Activated T-cell treated with anti-CD3 and anti-CD28 coated beads for 48 hours (primary cell): ENCODE measurements around the gene HTR4.

ENCODE experiments used
- DNase-seq: peaks from one replicate; pipeline ENCODE4 v3.0.0-alpha.2; 2020; ENCODE audit warnings: low read depth

Gene HTR4

DNA sequence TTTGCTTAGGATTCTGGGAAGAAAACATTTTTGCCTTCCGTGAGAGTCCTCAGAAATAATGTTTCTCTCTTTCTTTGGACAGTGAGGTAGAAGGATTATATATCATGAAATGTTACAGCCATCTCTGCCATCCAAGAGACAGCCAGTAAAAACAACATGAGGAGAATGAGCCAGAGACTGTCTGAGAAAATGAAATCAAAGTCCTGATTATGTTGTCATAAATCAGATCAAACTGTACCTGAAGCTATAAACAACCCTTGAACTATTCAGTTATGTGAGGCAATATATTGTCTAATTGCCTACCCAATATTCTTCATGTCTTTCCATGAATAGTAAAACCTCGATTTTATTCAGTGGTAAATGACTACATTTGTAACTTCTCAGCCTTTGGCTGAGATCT, 9.2 kb upstream of the HTR4 start:
- no peak for DNase-seq

DNA sequence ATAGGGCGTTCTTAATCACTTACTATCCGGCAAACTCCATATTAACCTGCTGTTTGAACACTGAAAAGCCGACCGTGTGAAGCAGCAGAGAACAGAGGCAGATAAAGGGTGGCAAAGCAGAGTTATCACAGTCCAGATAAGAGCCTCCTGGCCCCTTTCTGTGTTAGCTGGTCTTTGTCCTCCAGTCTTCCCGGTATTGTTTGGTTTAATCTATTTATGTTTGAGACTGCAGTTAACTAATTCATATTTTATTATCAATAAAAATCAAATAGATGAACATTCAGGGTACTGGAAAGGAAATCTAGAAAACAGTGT, 6.0 kb upstream of the HTR4 start:
- no peak for DNase-seq

DNA sequence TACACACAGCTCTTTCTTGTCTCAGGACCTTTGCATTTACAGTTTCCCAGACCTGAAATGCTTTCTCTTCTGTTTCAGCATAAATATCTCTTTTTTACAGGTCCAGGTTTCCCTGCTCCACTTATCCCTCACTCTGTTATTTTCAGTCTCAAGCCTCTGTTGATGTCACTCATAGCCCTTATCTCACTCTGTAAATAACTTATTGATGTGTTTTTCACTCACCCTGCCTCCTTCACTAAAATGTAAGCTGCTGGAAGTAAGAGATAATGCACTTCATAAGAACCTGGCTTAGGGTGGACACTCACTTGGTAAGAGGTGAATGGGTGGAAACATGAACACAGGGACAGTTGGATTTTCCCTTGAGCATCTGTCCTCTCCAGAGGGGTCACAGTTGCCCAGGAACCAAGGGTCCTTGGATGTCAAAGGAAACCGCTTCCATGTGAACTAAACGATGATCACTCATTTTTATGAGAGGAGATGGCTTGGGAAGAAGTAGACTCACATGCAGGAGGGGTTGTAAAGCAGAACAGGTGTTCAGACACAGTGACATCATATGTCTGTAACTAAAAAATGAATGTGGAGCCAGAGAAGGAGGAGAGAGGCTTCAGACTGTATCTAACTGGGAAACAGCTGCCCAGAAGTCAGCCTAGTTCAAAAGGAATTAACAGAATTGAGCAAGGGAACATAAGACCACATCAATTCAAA, 5.5 kb upstream of the HTR4 start:
- DNase-seq = no peak

DNA sequence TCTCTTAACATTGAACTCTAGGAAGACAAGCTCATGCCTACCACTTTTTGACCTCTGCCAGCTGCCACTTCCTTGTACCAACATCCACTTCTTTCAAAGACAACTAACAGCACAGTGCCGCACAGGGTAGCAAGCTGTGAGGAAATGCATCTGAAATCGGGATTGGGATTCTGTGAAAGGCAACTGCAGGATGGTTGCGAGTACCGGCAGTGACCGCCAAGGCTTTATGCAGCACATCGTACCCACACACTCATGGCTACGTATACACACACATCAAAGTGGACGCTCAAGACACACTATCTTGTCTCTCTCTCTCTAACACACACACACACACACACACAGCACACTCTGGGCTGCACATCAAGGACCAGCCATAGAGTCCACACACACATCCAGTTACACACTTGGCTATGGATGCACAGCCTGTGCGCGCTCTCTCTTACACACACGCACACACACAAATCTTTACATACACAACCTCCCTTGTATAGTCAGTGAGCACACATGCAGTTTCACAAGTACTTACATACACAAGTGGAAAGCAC, 964 bp downstream of the HTR4 start:
- DNase-seq = no peak

DNA sequence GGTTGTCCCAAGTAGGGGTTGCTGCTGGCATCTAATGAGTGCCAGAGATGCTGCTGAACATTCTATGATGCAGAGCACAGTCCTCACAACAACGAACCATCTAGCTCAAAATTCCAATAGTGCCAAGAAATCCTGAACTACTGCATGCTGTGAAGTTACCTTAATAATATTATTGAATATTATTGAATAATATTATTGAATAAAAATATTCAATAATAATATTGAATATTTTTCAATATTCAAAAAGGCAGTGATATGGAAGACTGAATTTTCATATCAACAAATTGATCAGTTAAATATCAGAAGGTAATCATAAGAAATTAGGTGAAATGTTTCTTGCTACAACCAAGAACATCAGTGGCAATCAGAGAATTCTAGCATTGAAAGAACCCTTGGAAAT, 2.8 kb downstream of the HTR4 start:
- no peak for DNase-seq

DNA sequence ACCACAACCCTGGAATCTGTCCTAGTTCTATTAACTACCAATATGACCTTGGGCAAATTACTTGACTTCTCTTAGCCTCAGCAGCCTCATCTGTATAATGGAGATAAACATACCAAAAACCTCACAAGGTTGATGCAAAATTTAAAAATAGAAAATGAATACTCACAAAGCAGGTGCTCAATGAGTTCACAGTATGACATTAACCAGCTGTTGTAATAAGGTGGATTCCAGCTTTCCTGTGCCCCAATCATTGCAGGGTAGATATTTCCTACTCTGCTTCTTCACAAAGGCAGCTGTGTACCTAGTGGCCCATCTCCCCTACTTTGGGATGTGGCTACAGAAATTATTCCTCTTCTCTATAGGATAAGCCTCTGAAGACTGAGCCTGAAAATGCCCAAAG, 8.8 kb downstream of the HTR4 start:
- no peak for DNase-seq

DNA sequence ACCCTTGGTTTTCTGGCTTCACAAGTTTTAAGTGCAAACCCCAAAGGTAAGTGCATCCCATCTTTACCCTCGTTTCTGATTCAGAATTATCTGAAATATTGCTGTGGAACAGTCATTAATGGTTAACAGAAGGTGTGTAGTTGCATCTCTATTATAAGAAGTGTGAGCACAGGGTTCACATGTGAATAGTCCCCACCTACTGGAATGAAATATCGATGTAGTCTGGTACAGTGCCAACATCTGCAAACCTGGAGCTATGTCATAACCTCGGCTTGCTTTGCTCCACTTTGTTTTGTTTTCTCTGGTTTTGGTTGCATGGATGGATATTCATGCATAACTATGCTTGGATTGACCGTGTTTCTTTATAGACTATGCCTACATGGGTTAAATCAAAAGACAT, 12.6 kb downstream of the HTR4 start:
- no peak for DNase-seq

DNA sequence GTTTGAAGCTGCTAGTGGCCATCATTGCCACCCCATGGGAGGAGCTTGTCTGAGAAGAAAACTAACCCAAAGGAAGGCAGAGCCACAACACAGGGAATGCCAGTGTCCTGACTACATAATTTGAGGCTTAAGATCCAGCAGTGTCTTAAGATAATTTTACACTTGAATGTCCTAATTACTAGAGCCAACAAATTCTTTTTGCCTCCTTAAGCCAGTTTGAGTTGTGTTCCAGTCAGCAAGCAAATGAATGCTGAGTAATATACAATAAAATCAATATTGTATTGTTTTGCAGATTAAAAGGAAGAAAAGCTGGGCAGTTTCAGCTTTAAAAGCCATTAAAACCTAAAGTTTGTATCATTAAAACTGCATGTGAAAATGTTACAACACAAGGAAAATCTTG, 13.9 kb downstream of the HTR4 start:
- no peak for DNase-seq

DNA sequence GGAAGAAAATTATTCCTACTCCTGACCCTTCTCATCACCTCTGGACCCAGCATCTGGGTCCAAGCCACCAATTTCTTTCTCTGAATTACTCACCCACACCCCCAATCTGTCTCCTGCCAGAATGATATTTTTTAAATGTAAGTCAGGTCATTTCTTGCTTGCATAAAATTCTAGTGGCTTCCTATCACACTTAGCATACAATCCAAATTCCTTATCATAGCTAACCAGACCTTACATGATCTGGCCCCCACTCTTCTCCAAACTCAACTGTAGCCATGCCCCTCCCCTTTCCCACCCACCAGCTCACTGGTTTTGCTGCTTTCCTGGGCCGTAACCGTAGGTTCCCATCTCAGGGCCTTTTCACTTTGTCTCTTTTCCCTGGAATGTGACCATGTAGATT, 15.2 kb downstream of the HTR4 start:
- no peak for DNase-seq

DNA sequence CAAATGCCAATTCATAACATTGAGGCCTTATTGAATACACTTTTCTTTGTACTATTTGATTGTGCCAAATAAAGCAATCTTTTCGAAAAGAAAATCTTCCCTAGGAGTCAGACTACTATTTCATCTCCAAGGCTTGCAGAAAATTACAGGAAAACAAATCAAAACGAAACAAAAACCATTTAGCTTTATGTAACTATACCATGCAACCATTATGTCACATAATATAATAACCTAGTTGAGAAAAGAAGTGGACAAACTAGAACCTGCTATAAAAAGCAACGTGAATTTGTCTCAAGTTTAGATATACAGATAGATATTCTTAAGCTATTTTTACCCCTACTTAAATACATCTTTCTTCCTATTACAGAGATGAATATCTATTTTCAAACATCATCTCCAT, 18.0 kb downstream of the HTR4 start:
- DNase-seq = no peak

DNA sequence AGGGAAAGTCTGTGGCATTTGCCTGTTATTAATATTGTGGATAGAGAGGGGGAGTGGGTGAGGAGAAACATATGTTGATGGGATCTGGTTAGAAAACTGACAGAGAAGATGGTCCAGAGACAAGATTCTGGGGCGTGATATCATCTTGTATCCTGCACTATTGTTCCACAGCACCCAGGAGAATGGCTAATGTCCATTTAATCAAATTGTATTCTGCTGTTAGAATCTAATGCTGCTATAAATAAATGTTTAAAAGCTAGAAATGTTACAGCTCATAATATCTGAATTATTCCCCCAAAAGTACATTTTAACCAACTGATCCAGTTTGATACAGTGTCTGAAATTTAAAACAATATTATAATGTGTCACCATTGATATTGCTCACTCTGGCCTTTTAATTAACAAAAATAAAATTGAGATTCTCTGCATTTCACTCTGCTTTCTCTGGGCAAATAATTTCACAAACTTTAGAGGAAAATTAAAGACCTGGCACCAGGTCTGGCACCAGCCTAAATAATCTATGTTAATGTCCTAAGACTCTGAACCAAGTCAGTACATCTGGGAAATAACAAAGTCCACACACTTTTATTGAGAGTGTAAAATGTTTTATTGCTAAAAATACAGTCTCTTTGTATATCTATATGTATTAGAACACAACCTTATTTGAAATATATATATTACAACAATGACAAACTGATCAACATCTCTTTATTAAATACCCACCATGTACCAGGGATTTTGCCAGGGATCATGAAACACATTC, 18.8 kb downstream of the HTR4 start:
- no peak for DNase-seq

DNA sequence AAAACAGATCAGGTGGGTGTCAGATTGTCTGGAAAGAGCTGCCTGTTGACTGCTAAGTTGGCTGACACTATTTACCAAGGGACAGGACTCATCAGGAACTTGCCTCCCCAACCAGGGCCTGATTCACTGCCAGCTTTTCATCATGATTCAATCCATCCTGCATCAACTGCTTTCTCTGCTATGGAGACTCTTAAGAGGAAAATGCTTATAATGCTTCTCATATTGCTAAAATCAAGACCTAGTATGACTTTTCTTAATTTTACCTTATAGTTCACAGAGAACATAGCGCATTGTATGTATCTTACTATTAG, 21.3 kb downstream of the HTR4 start:
- no peak for DNase-seq

DNA sequence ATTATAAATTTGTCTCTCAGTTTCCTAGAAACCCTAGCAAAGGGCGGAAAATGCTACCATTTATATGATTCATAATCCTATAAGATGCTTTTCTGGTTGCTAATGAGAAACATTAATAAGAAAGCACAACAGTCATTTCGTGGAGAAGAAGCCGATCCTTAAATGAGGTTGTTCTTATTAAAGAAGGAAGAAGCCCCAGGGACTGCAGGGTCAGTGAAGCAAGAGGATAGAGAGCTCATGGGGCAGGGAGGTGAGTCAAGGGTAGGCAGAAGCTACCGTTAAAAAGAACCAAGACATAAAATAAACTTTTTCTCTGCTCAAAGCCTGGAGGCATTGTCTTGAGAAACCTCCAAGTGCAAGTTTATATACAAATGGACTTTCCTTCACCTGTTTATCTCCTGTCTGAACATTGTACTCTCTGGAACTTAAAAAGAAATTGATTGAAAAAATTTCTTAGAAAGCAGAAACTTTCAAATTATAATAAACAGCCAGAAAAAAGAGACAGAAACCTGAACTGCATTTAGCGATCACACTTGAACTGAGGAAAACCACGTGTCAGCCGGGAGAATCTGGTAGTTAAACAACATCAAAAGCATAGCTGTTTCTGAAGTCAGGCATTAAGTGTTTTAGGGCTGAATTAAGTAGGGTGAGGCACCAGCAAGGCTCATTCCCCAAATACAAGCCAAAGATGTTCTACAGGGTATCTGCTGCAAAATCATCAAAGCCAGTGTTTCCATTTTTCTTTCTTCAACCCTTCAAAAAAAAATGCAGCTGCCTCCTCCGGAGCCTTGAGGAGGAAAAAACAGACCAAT, 21.9 kb downstream of the HTR4 start:
- no peak for DNase-seq

DNA sequence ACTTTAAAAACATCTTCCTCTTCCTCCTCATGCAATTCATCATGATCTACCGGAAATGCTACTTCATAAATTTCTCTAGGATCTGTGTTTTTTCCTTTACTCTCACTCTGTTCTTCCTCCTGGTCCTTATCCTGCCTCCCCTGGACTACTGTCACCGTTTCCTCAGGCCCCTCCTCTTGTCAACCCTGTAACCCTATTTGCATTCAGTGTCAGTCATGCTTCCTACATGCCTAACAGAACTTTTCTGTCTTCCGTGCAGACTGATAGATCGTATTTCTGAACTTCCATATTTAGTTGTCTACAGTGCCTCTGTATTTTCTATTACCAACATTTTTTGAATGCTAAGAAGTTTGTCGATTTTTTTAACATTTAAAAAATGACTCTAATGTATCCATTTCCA, 27.3 kb downstream of the HTR4 start:
- no peak for DNase-seq

DNA sequence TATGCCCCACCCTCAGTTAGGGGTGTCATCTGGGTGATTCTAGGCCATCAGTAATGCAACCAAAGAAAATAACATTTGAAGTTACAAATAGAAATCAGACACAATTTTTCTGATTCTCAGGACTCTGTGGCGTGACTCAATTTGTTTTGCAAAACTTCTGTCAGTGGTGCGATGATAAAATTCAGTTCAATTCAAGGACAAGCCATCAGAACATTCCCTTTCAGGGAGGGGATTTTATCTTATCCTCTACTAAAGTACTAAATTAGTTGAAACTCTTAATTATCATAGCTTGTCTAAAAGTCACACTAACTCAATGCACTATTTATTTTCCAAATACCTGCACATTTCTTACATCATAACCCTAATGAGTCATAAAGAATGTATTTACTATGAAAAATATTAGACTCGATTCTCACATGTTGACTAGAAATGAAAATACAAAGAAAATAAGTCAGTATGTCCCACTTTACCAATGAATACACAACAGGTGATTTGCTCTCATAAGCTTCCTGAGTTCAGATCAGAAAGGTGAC, 28.2 kb downstream of the HTR4 start:
- DNase-seq = no peak

DNA sequence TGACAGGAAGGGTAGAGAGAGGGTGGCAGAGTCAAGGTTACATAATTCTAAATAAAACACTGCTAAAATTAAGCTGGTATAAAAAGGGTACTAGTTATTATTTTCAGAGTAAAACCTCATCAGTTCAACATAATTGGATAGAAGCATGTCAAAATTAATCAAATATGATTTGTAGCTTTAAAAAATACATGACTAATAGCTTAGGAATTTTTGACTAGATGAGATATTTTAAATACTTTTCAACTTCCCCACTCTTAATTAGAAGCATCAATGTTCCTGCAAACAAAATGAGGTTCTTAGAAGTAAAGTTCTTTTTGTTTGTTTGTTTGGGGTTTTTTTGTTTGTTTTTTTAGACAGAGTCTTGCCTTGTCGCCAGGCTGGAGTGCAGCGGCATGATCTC, 29.1 kb downstream of the HTR4 start:
- no peak for DNase-seq

DNA sequence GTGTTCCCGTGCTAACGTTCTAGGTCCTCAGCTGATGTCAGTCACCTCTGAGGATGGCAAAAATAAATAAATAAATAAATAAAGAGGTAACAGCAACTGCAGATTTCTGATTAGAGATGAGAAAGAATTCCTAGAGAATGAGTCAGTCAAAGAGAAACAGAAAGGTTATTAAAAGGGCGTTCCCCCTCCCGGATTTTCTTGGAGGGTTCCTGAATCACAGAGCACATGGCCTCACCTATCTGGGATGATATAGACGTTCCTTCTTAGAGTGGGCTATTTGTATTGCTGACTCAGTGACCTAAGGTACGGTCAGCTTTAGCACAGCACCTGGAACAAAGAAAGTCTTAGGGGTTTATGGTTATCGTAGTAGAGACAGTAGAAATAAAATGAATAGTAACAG, 30.6 kb downstream of the HTR4 start:
- DNase-seq = no peak

DNA sequence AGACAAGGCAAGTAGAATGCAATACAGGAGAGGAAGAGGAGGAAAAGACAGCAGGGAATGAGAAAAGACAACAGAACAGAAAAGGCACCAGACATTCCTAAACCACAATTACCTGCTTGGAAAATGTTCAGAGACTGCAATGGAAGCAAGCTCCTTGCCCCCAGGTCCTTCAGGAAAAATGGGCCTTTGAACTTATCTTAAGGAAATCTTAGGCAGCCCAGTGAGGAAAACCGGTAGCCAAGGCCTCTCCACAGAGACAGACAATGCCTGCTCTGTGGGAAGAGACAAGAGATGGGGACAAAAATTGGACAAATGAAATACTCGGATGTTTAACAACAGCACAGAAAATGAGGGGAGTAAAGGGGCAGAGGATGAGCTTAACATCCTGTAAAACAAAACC, 31.2 kb downstream of the HTR4 start:
- no peak for DNase-seq

DNA sequence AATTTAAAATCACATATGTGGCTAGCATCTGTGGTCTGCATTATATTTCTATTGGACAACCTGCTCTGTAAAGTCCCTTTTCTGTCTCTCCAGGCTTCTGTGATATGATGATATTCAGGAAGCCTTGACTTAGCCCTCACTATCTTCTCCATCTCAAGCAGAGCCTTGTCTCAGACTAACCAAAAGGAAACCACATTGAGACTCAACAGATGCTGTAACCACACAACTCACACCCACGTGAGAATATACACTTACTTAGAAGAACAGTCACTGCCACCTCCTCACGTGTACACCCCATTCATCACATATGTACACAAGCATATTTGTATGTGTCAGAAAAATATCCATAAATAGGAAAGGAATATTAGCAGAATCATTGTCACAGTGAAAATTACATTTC, 33.6 kb downstream of the HTR4 start:
- DNase-seq = no peak

DNA sequence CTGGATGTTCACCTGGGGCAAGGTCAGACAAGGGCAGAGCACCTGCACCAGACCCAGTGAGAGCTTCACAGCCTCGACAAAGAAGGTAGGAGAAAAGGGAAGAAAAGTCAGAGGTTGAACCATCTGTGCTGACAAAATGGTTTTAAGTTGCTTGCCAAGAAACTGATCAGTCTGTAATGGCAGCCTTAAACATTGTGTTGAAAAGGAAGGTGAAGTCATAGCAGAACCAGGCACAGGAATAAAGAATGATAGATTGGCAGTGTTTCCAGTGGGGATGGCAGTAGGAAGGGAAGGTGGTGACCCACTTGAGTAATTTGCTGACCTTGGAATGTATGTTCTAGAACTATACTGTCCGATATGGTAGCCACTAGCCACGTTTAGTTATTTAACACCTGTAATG, 34.2 kb downstream of the HTR4 start:
- DNase-seq = no peak

DNA sequence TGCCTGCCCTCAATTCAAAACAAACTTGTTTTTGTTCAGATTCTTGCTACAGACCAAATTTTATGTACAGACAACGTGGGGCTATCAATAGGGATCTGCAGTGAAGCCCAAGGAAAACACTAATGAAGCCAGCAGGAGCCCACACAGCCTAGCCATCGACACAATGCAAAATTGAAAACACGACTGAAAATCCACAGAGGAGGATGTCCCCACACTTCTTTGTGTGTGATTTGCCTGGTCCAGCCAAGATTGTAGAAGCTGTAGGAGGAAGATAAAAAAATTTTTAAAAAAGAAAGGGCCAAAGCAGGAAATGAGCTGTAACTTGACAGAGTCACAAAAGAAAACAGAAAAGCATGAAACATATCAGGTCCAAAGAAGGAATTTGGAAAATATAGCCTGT, 34.8 kb downstream of the HTR4 start:
- no peak for DNase-seq

DNA sequence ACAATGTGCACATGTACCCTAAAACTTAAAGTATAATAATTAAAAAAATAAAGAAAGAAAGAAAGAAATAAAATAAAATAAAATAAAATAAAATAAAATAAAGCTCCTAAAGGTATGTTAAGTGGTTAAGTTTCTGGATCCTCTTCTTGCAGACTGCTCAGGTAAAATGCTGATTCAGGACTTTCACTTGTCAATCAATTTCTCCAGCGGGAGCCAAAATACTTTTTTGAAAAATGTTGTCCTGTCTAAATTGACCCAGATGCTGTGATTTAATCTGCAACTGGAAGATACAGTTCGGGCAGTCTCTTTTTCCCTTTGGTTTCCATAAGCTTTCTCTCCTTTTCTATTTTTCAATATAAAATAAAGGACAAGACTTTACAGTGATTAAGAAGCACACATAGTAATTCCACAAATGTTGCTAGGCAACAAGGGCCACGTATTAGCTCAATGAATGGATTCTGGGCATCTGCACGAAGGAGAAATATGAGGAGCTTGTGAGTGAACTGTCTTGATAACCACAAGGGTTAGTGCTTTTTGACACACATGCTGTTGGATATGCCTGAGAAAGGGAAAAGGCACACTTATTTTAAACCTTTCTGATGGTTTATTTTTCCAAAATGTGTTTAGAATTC, 38.6 kb downstream of the HTR4 start:
- DNase-seq = no peak

DNA sequence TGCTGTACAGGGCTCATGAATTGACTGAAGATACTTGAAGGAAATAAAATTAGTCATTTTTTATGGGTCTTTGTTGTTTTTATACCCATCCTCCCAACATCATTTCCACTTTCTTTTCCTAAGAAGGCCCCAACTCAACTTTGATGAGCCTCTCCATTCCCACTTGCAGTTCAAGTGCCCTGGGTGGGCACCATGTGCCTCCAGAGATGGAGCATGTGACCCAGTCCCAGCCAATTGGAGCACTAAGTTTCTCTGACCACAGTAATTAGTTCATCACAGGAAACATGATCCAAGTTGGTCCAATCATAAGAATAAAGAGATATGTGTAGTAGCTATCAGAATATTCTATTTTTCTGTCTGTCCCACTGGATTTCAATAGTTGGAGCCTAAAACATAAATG, 46.9 kb downstream of the HTR4 start:
- DNase-seq = no peak
